Measurements from ENCODE around the gene GNB4.

- TF ChIP-seq, protein P1, sequence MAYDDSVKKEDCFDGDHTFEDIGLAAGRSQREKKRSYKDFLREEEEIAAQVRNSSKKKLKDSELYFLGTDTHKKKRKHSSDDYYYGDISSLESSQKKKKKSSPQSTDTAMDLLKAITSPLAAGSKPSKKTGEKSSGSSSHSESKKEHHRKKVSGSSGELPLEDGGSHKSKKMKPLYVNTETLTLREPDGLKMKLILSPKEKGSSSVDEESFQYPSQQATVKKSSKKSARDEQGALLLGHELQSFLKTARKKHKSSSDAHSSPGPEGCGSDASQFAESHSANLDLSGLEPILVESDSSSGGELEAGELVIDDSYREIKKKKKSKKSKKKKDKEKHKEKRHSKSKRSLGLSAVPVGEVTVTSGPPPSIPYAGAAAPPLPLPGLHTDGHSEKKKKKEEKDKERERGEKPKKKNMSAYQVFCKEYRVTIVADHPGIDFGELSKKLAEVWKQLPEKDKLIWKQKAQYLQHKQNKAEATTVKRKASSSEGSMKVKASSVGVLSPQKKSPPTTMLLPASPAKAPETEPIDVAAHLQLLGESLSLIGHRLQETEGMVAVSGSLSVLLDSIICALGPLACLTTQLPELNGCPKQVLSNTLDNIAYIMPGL (CRISPR knock-in tag; IDR thresholded peaks at IDR 0.05) = no peak
- TF ChIP-seq ZNF416 (CRISPR knock-in tag; IDR thresholded peaks at IDR 0.05) (no peak), ZNF512 (CRISPR knock-in tag; IDR thresholded peaks at IDR 0.05; ENCODE audit: borderline replicate concordance) (no peak), MAX (CRISPR knock-in tag; IDR thresholded peaks at IDR 0.05) (no peak), TEAD4 (CRISPR knock-in tag; IDR thresholded peaks at IDR 0.05) (no peak), FOXP4 (CRISPR knock-in tag; IDR thresholded peaks at IDR 0.05) (no peak), RELA (CRISPR knock-in tag; IDR thresholded peaks at IDR 0.05; ENCODE audit: borderline replicate concordance) (no peak), ZNF121 (CRISPR knock-in tag; IDR thresholded peaks at IDR 0.05) (no peak), CREB1 (CRISPR knock-in tag; IDR thresholded peaks at IDR 0.05) (no peak), GABPB1 (CRISPR knock-in tag; IDR thresholded peaks at IDR 0.05) (no peak), CBFB (CRISPR knock-in tag; IDR thresholded peaks at IDR 0.05; ENCODE audit: low read depth) (no peak)
- TF ChIP-seq, protein P2, sequence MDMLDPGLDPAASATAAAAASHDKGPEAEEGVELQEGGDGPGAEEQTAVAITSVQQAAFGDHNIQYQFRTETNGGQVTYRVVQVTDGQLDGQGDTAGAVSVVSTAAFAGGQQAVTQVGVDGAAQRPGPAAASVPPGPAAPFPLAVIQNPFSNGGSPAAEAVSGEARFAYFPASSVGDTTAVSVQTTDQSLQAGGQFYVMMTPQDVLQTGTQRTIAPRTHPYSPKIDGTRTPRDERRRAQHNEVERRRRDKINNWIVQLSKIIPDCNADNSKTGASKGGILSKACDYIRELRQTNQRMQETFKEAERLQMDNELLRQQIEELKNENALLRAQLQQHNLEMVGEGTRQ (CRISPR knock-in tag; IDR thresholded peaks at IDR 0.05) = no peak
- TF ChIP-seq, protein P3, sequence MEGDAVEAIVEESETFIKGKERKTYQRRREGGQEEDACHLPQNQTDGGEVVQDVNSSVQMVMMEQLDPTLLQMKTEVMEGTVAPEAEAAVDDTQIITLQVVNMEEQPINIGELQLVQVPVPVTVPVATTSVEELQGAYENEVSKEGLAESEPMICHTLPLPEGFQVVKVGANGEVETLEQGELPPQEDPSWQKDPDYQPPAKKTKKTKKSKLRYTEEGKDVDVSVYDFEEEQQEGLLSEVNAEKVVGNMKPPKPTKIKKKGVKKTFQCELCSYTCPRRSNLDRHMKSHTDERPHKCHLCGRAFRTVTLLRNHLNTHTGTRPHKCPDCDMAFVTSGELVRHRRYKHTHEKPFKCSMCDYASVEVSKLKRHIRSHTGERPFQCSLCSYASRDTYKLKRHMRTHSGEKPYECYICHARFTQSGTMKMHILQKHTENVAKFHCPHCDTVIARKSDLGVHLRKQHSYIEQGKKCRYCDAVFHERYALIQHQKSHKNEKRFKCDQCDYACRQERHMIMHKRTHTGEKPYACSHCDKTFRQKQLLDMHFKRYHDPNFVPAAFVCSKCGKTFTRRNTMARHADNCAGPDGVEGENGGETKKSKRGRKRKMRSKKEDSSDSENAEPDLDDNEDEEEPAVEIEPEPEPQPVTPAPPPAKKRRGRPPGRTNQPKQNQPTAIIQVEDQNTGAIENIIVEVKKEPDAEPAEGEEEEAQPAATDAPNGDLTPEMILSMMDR (IDR thresholded peaks at IDR 0.05) = no peak
- TF ChIP-seq, protein P4, sequence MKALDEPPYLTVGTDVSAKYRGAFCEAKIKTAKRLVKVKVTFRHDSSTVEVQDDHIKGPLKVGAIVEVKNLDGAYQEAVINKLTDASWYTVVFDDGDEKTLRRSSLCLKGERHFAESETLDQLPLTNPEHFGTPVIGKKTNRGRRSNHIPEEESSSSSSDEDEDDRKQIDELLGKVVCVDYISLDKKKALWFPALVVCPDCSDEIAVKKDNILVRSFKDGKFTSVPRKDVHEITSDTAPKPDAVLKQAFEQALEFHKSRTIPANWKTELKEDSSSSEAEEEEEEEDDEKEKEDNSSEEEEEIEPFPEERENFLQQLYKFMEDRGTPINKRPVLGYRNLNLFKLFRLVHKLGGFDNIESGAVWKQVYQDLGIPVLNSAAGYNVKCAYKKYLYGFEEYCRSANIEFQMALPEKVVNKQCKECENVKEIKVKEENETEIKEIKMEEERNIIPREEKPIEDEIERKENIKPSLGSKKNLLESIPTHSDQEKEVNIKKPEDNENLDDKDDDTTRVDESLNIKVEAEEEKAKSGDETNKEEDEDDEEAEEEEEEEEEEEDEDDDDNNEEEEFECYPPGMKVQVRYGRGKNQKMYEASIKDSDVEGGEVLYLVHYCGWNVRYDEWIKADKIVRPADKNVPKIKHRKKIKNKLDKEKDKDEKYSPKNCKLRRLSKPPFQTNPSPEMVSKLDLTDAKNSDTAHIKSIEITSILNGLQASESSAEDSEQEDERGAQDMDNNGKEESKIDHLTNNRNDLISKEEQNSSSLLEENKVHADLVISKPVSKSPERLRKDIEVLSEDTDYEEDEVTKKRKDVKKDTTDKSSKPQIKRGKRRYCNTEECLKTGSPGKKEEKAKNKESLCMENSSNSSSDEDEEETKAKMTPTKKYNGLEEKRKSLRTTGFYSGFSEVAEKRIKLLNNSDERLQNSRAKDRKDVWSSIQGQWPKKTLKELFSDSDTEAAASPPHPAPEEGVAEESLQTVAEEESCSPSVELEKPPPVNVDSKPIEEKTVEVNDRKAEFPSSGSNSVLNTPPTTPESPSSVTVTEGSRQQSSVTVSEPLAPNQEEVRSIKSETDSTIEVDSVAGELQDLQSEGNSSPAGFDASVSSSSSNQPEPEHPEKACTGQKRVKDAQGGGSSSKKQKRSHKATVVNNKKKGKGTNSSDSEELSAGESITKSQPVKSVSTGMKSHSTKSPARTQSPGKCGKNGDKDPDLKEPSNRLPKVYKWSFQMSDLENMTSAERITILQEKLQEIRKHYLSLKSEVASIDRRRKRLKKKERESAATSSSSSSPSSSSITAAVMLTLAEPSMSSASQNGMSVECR (CRISPR knock-in tag; IDR thresholded peaks at IDR 0.05; ENCODE audit: borderline replicate concordance) = no peak
These were observed 44.2 kb upstream of the GNB4 start for GRCh38 chr3:179495483-179495882.
